ENCODE measurements around the gene SLC8B1.
A peak's percentile ranks its signal among the peaks of the same experiment; 100 is the strongest.

The SLC8B1 gene

DNA sequence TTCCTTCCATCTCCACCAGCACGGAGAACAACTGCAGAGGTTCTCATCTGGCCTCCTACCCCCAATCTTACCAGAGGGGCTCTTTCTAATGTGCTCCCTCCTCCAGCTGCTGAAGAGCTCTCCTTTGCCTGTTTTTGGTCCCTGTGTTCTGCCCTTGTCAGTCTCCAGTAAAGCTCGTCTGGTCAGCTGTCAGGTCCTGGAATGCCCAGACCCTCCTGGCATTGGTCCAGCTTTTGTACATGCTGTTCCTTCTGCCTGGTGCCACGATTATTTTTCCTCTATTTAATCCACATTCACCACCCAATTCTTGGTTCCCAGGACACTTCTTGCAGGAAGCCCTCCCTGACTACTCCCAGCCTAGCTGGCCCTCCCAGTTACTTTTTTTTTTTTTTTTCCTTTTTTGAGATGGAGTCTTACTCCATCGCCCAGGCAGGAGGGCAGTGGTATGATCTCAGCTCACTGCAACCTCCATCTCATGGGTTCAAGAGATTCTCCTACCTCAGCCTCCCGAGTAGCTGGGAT lies 6.5 kb downstream of the SLC8B1 start:
- no peak for DNase-seq (ENCODE audit: low spot score)
- TF ChIP-seq CTCF (IDR thresholded peaks at IDR 0.05; ENCODE audit: extremely low read depth, insufficient read depth, missing control alignments), result no peak
- in situ Hi-C loops (cut with MboI; ENCODE audit: low pct_unique_long_range_greater_than_20kb, low sequenced_read_pairs, unreplicated experiment), result no loop called here

DNA sequence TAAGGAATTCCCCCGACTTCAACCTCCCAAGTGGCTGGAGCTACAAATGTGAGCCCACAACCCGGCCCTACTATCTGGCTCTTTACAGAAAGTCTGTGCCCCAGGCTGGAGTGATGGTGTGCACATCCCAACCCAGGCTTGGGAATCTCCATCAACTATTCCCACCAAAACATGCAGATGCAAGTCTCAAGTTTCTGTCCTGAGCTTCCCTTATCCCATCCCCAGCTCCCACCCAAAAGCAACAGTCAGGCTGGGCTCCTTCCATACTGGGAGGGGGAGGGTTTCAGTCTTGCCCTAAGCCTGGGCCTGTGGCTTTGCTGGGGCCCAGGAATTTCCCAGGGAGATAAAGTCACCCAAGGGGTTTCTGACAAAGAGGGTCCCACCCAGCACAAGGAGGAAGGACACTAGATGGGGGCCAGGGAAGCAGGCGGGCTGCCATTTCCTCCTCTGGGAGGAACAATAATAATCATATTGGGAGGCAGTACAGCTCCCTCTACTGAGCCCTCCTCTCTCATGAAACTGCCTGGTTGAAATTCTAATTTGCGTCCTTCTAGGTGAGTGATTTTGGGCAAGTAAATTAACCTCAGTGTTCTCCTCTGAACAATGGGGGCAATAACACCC lies 8.0 kb downstream of the SLC8B1 start:
- TF ChIP-seq CTCF (IDR thresholded peaks at IDR 0.05; ENCODE audit: extremely low read depth, insufficient read depth, missing control alignments), result peak; percentile 20
- no peak for DNase-seq (ENCODE audit: low spot score)
- in situ Hi-C loops (cut with MboI; ENCODE audit: low pct_unique_long_range_greater_than_20kb, low sequenced_read_pairs, unreplicated experiment), result no loop called here

DNA sequence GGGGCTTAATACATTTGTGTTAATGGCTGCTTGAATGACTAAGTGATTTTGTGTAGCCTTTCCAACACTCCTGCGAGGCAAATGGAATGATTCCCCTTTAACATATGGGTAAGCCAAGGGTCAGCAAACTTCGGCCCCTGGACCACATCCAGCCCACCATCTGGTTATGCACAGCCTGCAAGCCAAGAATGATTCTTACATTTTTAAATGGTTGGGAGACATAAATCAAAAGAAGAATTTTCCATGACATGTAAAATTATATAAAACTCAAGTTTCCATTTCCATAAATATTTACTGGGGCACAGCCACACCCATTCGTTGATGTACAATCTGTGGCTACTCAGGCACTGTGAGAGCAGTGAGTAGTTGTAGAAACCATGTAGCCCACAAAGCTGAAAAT lies 9.0 kb downstream of the SLC8B1 start:
- no peak for TF ChIP-seq CTCF (IDR thresholded peaks at IDR 0.05; ENCODE audit: extremely low read depth, insufficient read depth, missing control alignments)
- in situ Hi-C loops (cut with MboI; ENCODE audit: low pct_unique_long_range_greater_than_20kb, low sequenced_read_pairs, unreplicated experiment), result no loop called here
- DNase-seq (ENCODE audit: low spot score), result no peak

GRCh38 chr12:113322343-113322742 lies 12.6 kb downstream of the SLC8B1 start:
- in situ Hi-C loops (cut with MboI; ENCODE audit: low pct_unique_long_range_greater_than_20kb, low sequenced_read_pairs, unreplicated experiment), result loop anchor here (25.0 kb wide), 1 partner anchor 590 kb away; no protein-coding TSS in a partner anchor
- DNase-seq (ENCODE audit: low spot score), result no peak

GRCh38 chr12:113320401-113320800 lies 14.5 kb downstream of the SLC8B1 start:
- DNase-seq (ENCODE audit: low spot score), result no peak
- no peak for TF ChIP-seq CTCF (IDR thresholded peaks at IDR 0.05; ENCODE audit: extremely low read depth, insufficient read depth, missing control alignments)
- in situ Hi-C loops (cut with MboI; ENCODE audit: low pct_unique_long_range_greater_than_20kb, low sequenced_read_pairs, unreplicated experiment), result loop anchor here (25.0 kb wide), 1 partner anchor 592 kb away; no protein-coding TSS in a partner anchor

More at GRCh38 chr12:113322343-113322742, 12.6 kb downstream of the SLC8B1 start:
- TF ChIP-seq CTCF (IDR thresholded peaks at IDR 0.05; ENCODE audit: extremely low read depth, insufficient read depth, missing control alignments), result no peak

DNA sequence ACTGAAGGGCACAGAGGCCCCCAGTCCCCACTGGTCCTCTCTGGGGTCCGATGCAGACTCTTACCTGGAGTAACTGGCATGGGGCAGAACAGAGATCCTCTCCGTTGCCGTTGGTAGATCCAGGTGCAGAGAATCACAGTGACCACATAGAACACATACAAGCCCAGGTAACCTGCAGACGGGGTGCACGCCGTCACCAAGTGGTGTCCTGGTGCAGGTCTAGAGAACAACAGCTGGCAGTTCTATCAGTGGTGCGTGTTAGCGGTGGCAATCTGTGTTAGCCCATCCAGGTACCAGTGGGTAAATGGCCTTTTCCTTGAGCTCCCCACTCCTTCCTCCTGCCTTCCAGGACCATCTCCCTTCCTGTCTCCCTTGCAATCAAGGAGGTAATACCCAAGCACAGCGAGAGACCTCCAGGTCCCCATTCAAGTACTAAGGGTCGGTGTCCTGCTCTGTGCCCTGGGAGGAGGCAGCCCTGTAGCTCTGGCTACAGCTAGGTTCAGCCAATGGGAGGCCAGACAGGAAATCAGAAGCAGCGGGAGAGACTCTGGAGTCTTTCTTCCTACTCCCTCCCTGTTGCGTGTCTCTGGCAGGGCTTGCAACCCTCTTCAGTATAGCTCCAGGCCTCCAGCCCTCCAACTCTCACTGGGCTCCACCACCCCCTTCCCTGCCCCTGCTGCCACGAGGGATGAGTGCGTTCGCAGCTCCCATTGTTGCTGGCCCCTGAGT lies 15.8 kb downstream of the SLC8B1 start:
- DNase-seq (ENCODE audit: low spot score), result no peak
- in situ Hi-C loops (cut with MboI; ENCODE audit: low pct_unique_long_range_greater_than_20kb, low sequenced_read_pairs, unreplicated experiment), result loop anchor here (25.0 kb wide), 1 partner anchor 593 kb away; no protein-coding TSS in a partner anchor
- TF ChIP-seq CTCF (IDR thresholded peaks at IDR 0.05; ENCODE audit: extremely low read depth, insufficient read depth, missing control alignments), result no peak
